ENCODE data around the gene VWA8.

DNA sequence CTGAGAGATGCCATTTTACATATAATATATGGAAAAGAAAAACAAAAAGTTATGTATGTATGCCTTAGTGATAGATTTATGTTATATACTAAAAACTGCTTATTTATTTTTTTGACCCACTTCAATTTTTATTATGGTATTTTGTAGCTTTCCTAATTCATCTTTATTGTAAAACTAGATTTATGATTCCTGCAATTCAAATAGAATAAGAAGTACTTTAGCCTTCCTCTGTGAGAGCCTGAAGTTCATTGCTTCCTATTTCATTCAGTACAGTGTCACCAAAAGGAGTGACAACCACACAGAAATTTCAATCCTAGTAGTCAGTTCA is 345.4 kb downstream of the VWA8 start:
- no peak for TF ChIP-seq GATA3 (IDR thresholded peaks at IDR 0.05; ENCODE audit: low read depth, low read length)
- TF ChIP-seq GATA2 (IDR thresholded peaks at IDR 0.05; ENCODE audit: low read depth, low read length) = no peak
